Thyroid gland (tissue), 4 donors: Measurements from ENCODE around the gene SNX4. TPM values are rescaled to one million over a fixed set of nuclear protein-coding genes. Genes with fewer than 3 reads are reported as not detected.

ENCODE experiments used
- DNase-seq, 2 donors: peaks; one replicate each; pipeline ENCODE4 v3.0.0-alpha.2; 2019
- H3K27ac ChIP-seq, 3 donors: fragments of 200-600 bp; sonication (generic); 1 replicate in 2 of 3; 2 replicates in 1 of 3; pipeline ENCODE4 v1.5.1; 2016 to 2019; ENCODE audit warnings: mild to moderate bottlenecking in 1 of 3, moderate library complexity in 1 of 3
- H3K27me3 ChIP-seq: fragments of 200-600 bp; sonication (generic); one replicate; pipeline ENCODE4 v1.5.1; 2019
- H3K36me3 ChIP-seq, 2 donors: fragments of 200-600 bp; sonication (generic); one replicate each; pipeline ENCODE4 v1.5.1; 2016 to 2019
- H3K4me1 ChIP-seq, 2 donors: fragments of 200-600 bp; sonication (generic); one replicate each; pipeline ENCODE4 v1.5.1; 2017 to 2019
- H3K4me3 ChIP-seq, 3 donors: fragments of 200-600 bp; sonication (generic); replicated peaks in 1 of 3; 1 replicate in 2 of 3; 2 replicates in 1 of 3; pipeline ENCODE4 v1.5.1; 2016; ENCODE audit warnings: mild to moderate bottlenecking in 1 of 3
- H3K9me3 ChIP-seq: fragments of 200-600 bp; sonication (generic); one replicate; pipeline ENCODE4 v1.5.1; 2017
- POLR2A ChIP-seq, 2 donors: fragments of 450-650 bp; IDR thresholded peaks; one replicate each; pipeline ENCODE4 v1.6.1; 2017; ENCODE audit warnings: antibody characterized with exemption in 2 of 2, mild to moderate bottlenecking in 2 of 2, moderate library complexity in 1 of 2
- WGBS, 2 donors: methylation state at CpG; one replicate each; pipeline ENCODE4 v1.1.5; 2017; 5-methylcytosine and 5-hydroxymethylcytosine counted together
- intact Hi-C: fragments of 100-400 bp; cut with DNase I; formaldehyde crosslinking; loops from one replicate; pipeline ENCODE4 v1.15.1; 2023
- total RNA-seq, 4 donors: library from RNA; depleted of rRNA; stranded (reverse); fragments of >200 nt; gene quantifications; one replicate each; pipeline ENCODE4 v1.2.3, GENCODE V29; 2016
- TF ChIP-seq, protein P1 (sequence below), 6 experiments: fragments of 200-600 bp in 3 of 6; fragments of 450-650 bp in 3 of 6; sonication (generic) in 3 of 6; IDR thresholded peaks; one replicate each; pipeline ENCODE4 v1.5.1; 2016 to 2019; ENCODE audit warnings: antibody characterized with exemption in 6 of 6, mild to moderate bottlenecking in 2 of 6, inconsistent platforms in 1 of 6, moderate library complexity in 1 of 6

Gene SNX4
- total RNA-seq, 4 donors from 2014 or later, result 112 to 195 (median 138) TPM

DNA sequence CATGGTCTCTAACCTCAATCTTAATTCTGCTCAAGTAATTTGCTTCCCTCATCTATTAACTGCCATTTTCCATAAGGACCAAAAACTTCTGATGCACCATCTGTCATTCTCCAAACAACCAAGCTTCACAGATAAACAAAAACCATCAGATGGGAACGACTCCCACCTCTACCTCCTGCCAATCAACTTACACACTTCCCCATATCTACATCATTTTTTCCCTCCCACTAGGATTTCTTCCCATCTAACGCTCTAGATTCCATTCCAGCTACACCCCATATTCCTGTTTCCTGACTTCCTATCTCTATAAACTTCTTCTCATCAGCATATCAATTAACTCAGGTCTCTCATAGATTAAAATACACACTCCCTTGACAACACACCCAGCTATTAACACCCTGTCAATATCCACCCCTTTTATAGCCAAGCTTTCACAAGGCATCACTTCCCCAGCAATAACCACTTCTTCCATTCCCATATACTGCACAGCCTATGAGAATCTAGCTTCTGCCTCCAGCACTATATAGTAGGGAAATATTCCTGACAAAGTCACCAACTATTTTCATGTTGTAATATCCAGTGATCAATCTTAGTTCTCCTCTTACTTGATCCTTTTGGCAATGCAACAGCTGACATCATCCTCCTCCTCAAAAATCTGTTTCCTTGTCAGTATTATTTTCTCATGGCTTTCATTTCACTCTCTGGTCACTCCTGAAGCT lies 39.2 kb downstream of the SNX4 start:
- DNase-seq, result no peak
- intact Hi-C loops, result no loop called here

DNA sequence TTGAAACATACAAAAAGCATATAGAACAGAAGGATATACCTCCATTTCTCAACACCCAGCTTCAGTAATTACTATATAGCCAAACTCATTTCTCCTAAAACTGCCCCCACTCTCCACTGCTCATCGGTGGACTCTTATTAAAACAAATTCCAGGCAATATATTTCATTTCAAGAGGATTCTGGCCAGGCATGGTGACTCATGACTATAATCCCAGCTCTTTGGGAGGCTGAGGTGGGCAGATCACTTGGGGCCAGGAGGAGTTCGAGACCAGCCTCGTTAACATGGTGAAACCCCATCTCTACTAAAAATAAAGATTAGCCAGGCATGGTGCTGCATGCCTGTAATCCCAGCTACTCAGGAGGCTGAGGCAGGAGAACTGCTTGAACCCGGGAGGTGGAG lies 40.9 kb downstream of the SNX4 start:
- Histone ChIP-seq H3K27ac (no peak overlapping the region), H3K27me3 (no peaks in the 10 kb centered on the region), H3K4me3 (no peak overlapping the region), H3K36me3 (peaks cover 13 to 14% of the 10 kb centered on the region in 2 donors), H3K4me1 (no peaks in the 10 kb centered on the region), H3K9me3 (no peaks in the 10 kb centered on the region)
- WGBS, 2 donors, result 91 to 98% methylated on average over 4 of the region's 4 CpGs
- TF ChIP-seq, protein P1, sequence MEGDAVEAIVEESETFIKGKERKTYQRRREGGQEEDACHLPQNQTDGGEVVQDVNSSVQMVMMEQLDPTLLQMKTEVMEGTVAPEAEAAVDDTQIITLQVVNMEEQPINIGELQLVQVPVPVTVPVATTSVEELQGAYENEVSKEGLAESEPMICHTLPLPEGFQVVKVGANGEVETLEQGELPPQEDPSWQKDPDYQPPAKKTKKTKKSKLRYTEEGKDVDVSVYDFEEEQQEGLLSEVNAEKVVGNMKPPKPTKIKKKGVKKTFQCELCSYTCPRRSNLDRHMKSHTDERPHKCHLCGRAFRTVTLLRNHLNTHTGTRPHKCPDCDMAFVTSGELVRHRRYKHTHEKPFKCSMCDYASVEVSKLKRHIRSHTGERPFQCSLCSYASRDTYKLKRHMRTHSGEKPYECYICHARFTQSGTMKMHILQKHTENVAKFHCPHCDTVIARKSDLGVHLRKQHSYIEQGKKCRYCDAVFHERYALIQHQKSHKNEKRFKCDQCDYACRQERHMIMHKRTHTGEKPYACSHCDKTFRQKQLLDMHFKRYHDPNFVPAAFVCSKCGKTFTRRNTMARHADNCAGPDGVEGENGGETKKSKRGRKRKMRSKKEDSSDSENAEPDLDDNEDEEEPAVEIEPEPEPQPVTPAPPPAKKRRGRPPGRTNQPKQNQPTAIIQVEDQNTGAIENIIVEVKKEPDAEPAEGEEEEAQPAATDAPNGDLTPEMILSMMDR (IDR thresholded peaks at IDR 0.05), result no peak
- TF ChIP-seq POLR2A (IDR thresholded peaks at IDR 0.05), result no peak
- DNase-seq, result no peak
- intact Hi-C loops, result no loop called here

More for the DNA sequence above, 39.2 kb downstream of the SNX4 start:
- no peak overlapping the region for H3K4me3 ChIP-seq
- H3K27me3 ChIP-seq, result no peaks in the 10 kb centered on the region
- H3K27ac ChIP-seq, result no peak overlapping the region
- H3K36me3 ChIP-seq, result peaks cover 2 to 7% of the 10 kb centered on the region in 2 donors
- no peaks in the 10 kb centered on the region for H3K9me3 ChIP-seq
- H3K4me1 ChIP-seq, result no peaks in the 10 kb centered on the region
- TF ChIP-seq, protein P1 (IDR thresholded peaks at IDR 0.05), result no peak
- TF ChIP-seq POLR2A (IDR thresholded peaks at IDR 0.05), result no peak
- 82% methylated on average over 2 of the region's 2 CpGs for WGBS, 2 donors

DNA sequence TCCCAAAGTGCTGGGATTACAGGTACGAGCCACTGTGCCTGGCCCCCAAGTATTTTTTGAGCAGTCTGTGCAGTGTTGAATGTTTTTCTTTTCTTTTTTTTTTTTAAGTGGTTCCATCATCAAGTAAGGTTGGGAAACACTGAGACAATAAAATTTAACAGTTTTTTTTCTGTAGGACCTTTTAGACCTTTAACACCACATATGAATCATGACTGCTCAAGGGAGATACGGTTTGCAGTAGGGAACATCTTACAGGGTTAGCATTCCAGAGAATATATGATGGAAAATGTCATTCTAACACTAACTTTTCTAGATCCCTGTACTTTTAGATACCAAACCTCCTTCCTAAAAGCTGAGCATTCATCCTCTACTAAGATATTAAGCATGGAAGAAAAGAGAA lies 41.7 kb downstream of the SNX4 start:
- Histone ChIP-seq H3K27me3 (no peaks in the 10 kb centered on the region), H3K27ac (no peak overlapping the region), H3K4me3 (no peak overlapping the region), H3K9me3 (no peaks in the 10 kb centered on the region), H3K4me1 (no peaks in the 10 kb centered on the region), H3K36me3 (peaks cover 13 to 14% of the 10 kb centered on the region in 2 donors)
- 87 to 99% methylated on average over 2 of the region's 2 CpGs for WGBS, 2 donors
- TF ChIP-seq, protein P1 (IDR thresholded peaks at IDR 0.05), result no peak
- TF ChIP-seq POLR2A (IDR thresholded peaks at IDR 0.05), result no peak
- no peak for DNase-seq
- intact Hi-C loops, result no loop called here

DNA sequence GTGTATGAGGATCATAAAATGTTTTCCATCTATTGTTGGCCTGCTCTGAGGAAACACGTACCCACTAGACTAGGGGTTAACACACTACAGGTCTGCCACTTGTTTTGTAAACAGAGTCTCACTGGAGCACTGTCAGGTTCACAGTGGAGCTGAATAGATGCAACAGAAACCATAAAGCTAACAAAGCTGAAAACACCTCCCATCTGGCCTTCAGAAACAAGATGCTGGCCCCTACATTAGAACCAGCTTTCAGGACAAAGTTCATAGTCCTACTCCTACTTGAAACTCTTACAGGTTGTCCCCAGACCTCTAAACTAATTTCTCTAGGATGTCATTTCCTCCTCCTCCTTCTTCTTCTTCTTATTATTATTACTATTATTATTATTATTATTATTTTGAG lies 42.3 kb downstream of the SNX4 start:
- Histone ChIP-seq H3K4me3 (no peak overlapping the region), H3K27ac (no peak overlapping the region), H3K9me3 (no peaks in the 10 kb centered on the region), H3K4me1 (no peaks in the 10 kb centered on the region), H3K36me3 (peaks cover 13 to 14% of the 10 kb centered on the region in 2 donors), H3K27me3 (no peaks in the 10 kb centered on the region)
- TF ChIP-seq POLR2A (IDR thresholded peaks at IDR 0.05), result no peak
- TF ChIP-seq, protein P1 (IDR thresholded peaks at IDR 0.05), result no peak
- intact Hi-C loops, result no loop called here
- 96% methylated on average over 1 of the region's 1 CpG for WGBS, 2 donors
- no peak for DNase-seq

DNA sequence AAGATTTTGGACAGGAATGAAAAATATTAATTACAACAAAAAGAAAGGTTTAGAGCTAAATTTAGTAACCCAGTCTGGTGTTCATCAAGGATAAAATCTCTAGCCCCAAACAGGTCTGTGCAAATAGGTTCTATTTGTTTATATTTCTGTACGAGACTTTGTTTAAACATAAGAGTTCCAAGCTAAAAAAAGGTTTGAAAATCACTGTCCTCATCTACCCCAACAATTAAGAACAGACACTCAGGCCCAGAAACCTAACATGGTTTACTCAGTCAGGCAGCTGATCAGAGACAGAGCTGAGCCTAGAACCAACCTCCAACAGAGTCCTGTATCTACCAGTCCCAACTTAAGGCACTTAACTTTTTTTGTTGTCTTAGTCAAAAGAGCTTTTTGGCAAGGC lies 49.3 kb downstream of the SNX4 start:
- H3K9me3 ChIP-seq, result no peaks in the 10 kb centered on the region
- intact Hi-C loops, result no loop called here
- TF ChIP-seq POLR2A (IDR thresholded peaks at IDR 0.05), result no peak
- TF ChIP-seq, protein P1 (IDR thresholded peaks at IDR 0.05), result no peak
- H3K4me1 ChIP-seq, result peaks cover 0 to 4% of the 10 kb centered on the region in 2 donors
- peaks cover 20 to 24% of the 10 kb centered on the region in 2 donors for H3K36me3 ChIP-seq
- no peak overlapping the region for H3K4me3 ChIP-seq
- no peaks in the 10 kb centered on the region for H3K27me3 ChIP-seq
- 44 to 55% methylated on average over 1 of the region's 1 CpG for WGBS, 2 donors
- peak; percentile 3 to 6 for DNase-seq
- peak overlapping the region in 1 of 3 donors; percentile 27 for H3K27ac ChIP-seq
